HG03064 (cell line): Measurements from ENCODE around the gene TMEM120B.
A peak's percentile ranks its signal among the peaks of the same experiment; 100 is the strongest.
"Not testable (repeated sequence)": the region's sequence is repeated elsewhere in the genome, so short reads cannot be mapped to it uniquely, and the experiment has no call there.

ENCODE experiments used
- ATAC-seq: cut with Tn5 transposase; IDR thresholded peaks from one replicate; pipeline ENCODE4 v1.9.1; 2021; ENCODE audit warnings: low read depth; ENCODE audit not compliant: unreplicated experiment

TMEM120B gene

DNA sequence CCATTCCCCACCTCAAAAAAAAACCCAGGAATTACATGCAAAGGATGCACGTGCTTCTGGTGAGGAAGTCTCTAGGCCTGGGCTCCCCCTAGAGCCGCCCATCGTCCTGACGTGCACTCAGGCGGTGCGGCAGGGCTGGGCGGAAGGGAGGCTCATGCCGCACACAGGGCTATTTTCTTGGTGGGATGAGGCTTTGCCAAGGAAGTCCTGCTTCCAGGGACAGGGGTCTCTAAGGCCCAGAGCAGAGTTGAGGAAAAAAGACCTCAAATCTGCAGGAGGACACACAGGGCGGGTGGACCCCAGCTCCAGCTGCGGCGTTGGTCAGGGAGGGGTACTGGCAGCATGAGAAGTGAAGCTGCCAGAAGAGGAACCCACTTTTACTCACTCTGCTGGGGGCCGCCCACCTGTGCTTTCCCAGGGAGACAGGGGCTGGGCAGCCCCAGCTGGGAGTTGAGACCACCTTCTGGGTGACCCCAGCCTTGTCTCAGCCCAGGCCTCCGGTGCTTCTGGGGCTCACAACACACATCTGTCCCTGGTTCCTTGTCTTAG is 76.8 kb downstream of the TMEM120B start:
- ATAC-seq: no peak

DNA sequence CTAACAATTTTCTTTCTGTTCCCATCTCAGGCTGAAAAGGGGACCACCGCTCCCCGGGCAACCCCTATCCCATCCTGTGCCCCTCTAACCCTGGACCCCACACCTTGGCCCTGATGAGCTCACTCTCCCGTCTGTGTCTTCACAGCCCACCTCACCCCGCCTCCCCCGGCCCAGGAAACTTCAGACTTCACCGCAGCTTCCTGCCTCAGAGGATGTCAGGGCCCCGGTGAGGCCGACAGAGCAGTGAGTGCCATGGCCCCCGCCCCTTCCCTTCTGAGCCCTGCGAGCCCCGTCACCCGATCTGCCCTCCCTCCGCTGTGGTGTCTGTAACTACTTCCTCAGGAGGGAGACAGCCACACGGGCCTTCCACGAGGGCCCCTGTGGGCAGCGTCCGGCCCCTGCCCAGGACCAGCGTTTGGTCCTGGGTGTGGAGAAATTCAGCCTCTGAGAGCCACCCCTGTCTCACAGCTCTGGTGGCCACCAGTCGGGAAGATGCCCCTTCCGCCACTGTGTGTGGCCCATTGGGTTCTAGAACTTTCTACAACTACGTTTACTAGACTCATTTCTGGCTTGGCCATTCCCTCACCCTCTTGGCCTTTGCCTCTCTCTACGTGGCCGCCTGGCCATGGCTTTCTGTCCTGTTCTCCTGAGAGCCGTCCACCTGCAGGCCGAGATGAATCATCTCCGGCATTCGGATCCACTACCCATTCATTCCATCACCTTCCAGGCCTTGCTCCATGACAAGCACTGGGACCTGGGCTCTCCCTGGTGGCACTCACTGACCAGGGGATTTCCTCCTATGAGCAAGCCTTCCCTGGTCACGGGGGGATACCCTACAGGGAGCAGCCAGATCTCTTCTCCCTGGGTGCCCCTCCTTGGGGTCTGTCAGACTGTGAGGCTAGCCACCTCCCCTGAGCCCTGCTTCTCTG is 77.5 kb downstream of the TMEM120B start:
- ATAC-seq: peak; percentile 29

DNA sequence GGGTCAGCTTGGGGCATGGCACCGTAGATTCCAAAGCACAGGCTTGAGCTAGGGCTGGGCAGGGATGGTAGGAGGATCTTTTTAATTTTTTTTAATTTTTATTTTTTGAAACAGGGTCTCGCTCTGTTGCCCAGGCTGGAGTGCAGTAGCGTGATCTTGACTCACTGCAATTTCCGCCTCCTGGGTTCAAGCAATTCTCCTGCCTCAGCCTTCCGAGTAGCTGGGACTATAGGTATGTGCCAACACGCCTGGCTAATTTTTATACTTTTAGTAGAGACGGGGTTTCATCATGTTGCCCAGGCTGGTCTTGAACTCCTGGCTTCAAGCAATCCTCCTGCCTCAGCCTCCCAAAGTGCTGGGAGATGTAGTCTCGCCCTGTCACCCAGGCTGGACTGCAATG is 78.2 kb downstream of the TMEM120B start:
- ATAC-seq: not testable (repeated sequence)

DNA sequence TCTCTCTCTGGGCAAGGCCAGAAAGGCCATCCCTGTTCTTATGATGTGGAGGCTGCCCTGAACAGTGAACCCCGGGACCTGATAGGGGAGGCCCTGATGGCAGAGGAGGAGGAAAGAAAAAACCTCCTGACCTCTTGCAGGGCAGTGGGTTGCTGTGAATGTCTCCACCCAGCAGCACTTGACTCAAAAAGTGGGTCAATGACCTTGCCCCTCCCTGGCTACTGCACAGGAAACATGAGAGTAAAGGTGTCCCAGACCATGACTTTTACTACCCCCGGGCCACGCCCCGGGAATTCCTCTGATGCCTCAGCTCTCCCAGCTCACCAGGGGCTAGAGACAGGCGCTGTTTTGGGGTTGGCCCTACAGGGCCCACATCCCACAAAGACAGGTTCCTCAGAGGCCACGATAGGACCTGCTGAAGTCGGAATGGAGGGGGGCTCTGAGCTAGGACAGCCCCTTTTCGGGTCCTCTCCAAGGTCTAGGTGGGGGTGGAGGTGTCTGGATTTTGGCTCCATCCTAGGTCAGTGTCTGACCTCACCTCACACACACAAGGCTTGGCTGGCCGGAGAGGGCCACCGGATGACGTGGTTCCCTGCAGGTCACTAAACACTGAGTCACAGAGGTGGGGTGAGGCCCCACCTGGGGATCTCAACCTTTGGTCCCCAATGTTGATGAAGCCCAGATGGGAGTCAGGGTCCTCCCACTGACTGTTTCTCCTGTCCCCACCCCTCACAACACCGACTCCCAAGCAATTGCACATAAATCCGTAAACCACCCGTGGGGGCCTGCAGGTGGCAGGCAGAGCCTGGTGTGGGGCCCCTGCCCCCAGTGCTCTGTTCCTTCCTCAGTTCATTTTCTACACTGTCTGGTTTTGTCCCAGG is 79.4 kb downstream of the TMEM120B start:
- ATAC-seq: no peak

DNA sequence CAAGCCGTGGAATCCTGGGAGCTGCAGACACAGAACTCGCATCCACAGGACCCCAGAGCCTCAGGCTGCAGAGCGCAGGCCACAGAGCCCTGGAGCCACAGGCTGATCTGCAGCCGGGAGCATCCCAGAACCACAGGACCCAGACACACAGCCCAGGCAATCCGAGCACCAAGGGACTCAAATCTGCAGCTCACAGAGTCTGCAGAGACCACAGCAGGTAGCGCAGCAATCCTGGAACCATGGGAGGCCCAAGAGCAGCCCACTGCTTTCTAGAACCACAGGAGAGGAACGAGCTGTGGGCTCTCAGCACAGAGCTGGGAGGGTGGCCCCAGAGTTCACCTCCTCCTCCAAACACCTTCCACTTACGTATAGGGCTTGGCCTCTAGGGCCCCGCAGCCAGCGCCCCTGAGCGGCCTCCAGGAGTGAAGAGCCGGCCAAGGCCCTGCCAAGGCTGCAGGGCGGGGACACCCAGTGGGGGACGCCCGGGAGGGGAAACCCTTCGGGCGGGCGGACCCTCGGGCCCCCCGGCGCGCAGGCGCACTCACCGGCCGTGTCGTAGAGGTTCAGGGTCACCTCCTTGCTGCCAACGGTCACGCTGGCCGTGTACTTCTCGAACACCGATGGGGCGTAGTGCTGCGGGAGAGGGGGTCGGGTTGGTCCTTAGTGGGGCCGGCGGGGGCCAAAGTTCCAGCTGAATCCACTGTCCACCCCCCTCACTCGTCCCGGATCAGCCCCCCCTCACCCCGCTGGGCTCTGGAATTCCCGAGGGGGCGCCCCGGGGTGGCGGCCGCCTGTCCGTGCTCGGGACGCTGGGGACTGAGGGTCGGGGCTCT is 80.3 kb downstream of the TMEM120B start:
- ATAC-seq: no peak

DNA sequence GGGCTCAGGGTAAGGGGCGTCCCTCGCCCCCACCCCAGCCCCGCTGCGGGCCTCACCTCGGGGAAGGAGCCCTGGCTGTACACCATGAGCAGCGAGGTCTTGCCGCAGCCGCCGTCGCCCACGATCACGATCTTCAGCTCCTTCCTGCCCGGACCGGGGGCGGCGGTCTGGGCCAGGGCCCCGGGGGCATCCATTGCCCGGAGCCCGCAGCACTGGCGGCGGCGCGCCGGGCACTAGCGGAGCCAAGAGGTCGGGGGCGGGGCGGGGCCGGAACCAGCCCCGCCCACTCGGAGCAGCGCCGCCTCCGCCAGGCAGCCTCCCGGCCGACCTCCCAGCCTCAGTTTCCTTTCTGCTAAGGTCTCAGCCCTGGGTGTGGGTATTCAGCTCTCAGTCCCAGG is 80.9 kb downstream of the TMEM120B start, which contains the start of gene RHOF:
TSS of gene RHOF (minus strand) at position 249 of the 398 bp plus-strand sequence. CDS start at position 194, 55 bp downstream.
- peak; percentile 17 for ATAC-seq

DNA sequence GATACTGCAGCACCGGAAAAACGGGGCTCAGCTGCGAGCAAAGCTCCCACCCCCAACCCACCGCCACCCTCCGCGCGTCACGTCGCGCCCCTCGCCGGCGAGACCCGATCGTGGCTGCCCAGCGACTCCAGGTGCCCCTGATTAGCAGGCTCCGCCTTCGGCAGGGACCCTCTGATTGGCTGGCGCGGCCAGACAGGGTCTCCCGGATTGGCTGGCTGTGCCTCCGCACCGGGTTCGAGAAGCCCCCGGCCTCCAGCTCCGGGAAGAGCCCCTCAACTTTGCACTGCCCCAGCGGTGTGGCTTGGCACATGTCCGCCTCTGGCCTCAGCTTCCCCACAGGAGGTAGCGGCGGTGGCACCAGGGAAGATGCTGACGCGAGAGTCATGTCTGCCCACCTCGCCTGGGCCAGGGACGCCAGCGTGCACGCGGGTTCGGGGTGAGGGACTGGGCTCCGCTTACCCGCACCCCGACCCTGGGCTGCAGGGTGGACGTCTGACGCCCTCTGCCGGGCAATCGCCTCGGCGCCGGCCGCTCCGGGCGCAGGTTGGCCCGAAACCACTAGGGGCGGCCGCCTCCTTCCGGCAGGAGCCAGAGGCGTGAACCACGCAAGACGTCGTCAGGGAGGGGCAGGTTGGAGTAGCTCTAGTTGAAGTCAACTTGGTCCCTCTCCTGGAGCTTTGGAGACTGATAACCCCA is 81.4 kb downstream of the TMEM120B start:
- peak; percentile 48 for ATAC-seq

DNA sequence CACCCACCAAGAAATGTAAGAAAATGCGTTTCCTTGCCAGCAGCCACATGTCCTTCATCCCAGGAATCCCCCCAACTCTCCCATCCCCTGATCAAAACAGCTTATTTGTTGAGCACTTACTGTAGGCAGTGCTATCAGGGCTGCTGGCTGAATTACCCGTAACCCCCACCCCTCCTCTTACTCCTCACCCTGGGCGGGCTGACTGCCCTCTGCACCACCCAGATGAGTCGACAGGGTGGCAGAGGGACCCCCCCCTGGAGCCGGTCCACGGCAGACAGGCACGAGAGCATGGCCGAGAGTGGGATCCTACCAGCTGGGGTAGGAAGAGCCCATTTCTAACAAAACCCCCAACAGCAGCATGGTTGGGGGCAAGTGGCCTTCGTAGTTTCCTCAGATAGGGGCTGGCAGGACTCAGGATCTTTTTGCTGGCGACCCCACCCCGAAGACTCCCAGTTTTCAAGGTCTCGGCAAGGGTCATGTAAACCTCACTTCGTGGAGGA is 82.0 kb downstream of the TMEM120B start:
- ATAC-seq: peak; percentile 1

DNA sequence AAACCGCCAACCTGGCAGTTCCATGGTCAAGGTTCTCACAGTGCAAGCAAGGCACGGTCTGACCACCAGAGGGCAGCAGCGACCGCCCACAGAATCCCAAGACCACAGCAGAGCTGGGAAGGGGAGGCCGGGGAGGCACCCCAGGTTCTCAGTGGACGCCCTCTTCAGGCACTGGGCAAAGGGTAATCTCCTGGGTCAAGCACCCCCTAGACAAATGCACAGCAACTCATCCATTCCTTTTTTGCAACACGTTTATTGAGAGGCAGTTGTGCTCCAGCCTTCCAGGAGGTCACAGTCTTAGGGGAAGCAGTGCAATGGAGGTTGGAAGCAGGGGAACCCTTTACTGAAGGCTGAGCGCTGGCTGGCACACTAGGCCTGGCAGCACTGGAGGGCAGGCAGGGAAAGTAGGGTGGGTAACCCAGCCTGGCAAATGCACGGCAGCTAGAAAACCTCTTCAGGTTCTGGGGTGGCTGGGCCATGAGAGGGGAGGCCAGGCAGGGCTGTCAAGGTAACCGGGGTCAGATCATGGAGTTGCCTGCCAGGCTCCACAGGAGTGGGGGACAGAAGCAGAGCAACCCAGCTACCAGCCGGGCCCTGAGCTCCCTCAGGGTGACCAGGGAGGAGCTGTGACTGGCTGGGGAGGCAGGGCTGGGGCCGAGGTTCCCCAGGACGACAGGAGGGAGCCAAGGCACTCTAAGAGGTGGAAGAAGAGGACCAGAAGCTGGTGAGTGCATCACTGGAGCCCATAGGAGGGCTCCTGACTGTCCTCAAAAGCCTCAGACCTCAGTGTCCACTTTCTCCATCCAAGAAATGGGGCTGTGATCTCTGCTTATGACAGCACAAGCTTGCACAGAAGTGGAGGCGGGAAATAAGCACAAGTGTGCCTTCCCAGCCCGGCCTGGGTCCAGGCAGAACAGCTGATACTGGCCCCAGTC is 82.7 kb downstream of the TMEM120B start:
- no peak for ATAC-seq

DNA sequence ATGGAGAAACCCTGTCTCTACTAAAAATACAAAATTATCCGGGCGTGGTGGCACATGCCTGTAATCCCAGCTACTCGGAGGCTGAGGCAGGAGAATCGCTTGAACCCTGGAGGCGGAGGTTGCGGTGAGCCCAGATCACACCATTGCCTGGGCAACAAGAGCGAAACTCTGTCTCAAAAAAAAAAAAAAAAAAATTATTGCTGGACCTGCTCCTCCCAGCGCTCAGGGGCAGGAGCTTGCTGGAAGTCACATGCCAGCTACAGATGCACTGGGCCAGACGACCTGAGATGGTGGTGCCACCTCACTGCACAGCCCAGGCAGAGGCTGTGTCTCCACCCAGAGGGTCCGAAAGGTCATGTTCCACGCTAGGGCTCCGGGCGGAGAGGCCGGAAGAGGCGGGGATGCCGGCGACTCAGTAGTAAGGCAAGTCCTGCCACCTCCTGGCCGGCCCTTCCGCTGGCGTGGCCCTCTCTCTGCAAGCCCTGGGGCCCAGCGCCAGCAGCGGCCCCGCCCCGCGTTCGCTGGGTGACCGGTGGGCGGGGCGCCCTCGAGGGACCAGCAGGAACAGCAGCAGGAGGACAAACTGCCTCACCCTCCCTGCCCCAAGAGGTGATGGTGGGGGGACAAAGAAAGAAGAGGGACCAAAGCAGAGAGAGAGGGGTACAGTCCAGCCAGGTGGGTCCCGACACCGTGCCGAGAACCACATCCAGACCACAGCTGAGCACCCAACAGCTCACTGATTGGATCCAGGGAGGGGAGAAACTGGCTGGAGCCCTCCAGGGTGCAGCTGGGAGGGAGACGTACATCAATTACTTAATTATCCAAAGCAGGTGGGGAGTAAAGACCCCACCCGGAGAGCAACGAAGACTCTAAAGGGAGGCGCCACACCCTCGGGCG is 84.6 kb downstream of the TMEM120B start:
- ATAC-seq: no peak

DNA sequence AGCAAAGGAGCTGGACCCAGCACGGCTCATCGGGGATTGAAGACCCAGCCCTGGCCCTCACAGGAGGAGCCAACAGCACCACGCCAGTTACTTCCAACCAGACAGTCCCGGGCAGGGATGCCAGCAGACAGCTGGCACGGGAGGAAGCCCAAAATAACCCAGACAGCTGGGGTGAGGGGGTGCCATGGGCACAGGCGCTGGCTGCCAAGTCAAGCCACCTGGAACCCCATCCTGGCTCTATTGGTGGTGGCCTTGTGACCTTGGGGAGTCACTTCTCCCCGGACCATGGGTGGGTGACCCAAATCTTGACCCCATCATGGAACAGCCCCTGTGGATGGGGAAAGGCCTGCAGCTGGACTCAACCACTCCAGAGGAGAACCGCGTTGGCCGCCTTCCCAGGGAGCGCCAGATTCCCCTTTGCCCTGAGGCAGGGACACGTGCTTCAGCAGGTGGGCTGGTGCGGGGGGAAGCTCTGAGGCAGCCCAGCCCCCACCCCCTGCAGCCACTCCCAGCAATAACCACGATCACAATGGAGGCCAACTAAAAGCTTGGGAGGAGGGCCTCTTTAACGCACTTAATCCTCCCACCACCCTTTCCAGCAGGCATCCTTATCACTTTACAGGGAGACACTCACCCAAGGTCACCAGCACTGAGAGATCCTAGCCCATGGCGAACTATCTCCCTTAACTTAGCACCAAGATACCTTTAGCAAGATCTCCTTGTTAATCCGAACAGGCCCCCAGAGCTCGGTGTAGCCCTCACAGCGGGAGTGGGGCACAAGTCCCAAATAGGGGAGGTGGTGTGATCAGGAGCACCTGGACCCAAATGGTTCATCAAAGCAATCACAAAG is 85.6 kb downstream of the TMEM120B start:
- ATAC-seq: no peak

DNA sequence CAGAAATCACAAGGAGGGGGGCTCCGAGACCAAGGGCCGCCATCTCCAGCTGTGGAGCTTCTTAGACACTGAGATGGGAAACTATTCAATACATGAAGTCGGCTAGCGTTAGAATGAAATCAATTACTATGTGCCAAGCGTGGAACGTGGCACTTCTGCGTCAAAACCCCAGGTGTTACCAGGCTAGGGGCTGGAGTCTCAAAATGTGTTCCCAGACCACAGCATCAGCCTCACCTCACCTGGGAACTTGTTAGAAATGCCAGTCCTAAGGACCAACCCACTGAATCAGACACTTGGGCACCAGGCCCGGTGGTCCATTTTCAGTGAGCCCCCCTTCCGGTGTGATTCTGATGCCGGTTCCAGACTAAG is 86.2 kb downstream of the TMEM120B start:
- no peak for ATAC-seq

DNA sequence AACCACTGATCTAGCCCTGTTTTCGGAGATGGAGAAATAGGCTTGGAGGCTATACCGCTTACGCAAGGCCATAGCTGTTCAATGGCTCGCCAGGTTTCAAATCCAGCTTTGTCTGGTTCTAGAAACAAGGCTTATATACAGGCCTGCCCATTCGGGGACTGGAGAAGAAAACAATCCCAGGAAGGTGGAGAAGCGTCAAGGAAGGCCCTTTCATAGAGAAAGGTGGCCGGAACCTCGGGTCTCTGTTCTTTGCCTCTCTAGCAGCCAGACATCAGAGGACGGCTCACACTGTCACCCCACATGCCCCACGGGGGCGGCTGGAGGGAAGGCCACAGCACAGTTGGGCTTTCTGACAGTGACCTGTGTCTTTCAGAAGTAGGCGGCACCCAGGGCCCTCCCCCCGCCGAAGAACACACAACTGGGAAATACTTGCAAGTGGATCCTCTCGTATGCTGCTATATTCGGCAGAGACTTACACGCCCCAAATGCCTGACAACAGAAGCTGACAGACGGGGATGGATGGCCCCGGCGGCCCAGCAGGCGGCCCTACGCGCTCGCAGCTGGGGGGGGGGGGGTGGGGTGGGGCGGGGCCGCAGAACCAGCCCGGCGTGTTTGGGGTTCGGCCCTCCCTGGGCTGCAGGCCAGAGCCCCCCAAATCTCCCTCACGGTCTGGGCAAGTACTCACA is 86.7 kb downstream of the TMEM120B start:
- ATAC-seq: no peak

DNA sequence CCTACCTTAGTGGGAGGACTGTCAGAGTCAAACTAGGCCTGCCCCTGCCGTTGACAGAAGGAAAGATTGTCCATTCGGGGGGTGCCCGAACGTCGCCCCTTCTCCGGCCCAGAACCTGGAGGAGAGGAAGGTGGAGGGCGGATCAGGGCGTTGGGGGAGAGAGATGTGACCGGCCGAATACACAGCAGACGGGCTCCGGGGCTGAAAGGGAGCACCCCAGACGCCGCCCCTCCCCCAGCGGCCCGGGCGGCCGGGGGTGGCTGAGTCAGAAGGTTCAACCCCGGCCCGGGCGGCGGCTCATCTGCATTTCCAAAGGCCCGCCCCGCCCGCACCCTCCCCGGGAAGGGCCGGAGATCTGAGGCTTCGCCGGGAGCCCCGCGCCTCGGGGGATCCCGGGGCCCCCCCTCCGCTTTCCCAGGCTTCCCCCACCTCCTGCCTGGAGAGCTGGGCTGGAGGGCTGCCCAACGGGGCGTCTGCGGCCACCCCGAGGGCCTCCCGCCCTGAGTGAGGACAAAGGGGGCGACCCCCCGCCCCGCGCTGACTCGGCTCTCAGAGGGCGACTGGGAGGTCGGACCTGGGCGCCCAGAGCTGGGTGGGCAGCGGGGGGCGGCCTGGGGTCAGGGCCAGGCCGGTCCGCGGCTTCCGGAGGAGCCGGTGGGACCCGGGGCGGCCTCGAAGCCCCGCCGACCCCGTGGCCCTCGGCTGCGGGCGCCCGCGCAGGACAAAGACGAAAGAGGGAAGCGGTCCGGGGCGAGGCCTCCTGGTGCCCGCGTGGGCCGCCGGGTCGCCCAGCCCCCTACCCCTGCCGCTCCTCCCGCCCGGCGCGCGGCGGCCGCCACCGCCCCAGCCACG is 87.5 kb downstream of the TMEM120B start:
- ATAC-seq: no peak
